Mononuclear cell (primary cell): Measurements from ENCODE around the gene KIAA0825. TPM values are rescaled to one million over a fixed set of nuclear protein-coding genes. Genes with fewer than 3 reads are reported as not detected.

Experiments used
- H3K27me3 ChIP-seq: 2 replicates; pipeline ENCODE4 v1.6.0; 2011; ENCODE audit warnings: low read length, control low read depth; ENCODE audit not compliant: insufficient read depth
- H3K4me1 ChIP-seq: 2 replicates; pipeline ENCODE4 v1.5.1; 2011; ENCODE audit warnings: mild to moderate bottlenecking, low read length, control low read depth; ENCODE audit not compliant: insufficient read depth
- H3K4me3 ChIP-seq: 2 replicates; pipeline ENCODE4 v1.5.1; 2011; ENCODE audit warnings: mild to moderate bottlenecking, low read length, moderate library complexity
- H3K9me3 ChIP-seq: 2 replicates; pipeline ENCODE4 v1.5.1; 2011; ENCODE audit warnings: low read depth, mild to moderate bottlenecking, control low read depth, low read length
- total RNA-seq: library from RNA; depleted of rRNA; stranded (reverse); fragments of >200 nt; gene quantifications from one replicate; pipeline ENCODE4 v1.2.3, GENCODE V29; 2012

KIAA0825 gene
- total RNA-seq, 1 donor = 2.5 TPM

DNA sequence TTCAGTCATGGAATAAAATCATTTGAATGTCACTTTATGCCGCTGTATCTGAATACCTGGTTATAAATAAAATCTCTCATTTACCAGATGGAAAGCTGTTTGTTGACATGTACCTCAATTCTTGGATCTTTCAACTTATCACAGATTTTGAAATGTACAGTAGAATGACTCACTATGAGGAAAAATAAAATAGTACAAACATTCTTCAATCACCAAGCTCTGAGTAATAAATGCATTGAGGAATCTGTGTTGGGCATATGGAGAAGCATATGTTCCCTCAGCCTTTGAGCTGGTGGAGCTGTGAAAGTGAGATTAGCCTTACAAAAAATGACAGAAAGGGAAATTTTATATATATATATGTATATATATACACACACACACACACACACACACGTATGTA lies 175.4 kb downstream of the KIAA0825 start:
- Histone ChIP-seq H3K4me3 (no peak overlapping the region), H3K4me1 (no peaks in the 10 kb centered on the region), H3K27me3 (no peaks in the 10 kb centered on the region), H3K9me3 (no peaks in the 10 kb centered on the region)

DNA sequence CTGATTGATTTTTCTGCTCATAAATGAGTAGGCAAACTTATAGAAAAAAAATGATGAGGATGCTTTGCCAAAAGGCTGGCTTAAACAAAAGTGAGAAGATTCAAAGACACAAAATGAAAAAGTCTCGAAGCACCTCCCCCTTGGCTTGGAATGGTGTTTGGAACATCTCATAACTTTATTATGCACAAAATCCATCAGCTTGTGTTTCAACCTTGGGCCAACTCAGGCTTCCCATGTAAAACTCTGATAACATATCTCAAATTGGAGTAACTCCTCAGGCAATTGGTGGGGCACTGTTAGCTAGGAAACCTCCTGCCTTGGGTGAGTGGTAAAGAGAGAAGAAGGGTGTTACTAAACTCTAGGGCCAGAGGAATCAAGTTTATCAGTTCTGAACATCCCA lies 176.3 kb downstream of the KIAA0825 start:
- Histone ChIP-seq H3K4me3 (no peak overlapping the region), H3K4me1 (no peaks in the 10 kb centered on the region), H3K9me3 (no peaks in the 10 kb centered on the region), H3K27me3 (no peaks in the 10 kb centered on the region)

DNA sequence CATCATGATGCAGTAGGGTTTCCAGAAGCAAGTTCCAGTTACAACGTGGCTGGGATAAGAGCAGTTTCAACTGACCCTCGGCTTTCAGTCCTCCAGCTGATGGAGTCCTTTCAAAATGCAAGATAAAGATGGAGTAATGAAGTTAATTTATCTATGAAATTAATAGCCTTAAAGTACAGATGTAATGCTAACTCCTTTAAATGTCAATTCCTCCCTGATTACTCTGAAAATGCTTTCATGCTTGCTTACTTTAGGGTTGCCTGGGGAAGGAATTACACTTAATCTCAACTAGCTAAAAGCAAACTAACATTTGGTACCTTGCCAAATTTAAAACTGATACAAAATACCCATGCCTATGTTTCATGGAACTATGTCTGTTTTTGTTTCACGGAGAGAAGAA lies 178.4 kb downstream of the KIAA0825 start:
- no peaks in the 10 kb centered on the region for H3K4me1 ChIP-seq
- H3K9me3 ChIP-seq = no peaks in the 10 kb centered on the region
- H3K4me3 ChIP-seq = no peak overlapping the region
- no peaks in the 10 kb centered on the region for H3K27me3 ChIP-seq

DNA sequence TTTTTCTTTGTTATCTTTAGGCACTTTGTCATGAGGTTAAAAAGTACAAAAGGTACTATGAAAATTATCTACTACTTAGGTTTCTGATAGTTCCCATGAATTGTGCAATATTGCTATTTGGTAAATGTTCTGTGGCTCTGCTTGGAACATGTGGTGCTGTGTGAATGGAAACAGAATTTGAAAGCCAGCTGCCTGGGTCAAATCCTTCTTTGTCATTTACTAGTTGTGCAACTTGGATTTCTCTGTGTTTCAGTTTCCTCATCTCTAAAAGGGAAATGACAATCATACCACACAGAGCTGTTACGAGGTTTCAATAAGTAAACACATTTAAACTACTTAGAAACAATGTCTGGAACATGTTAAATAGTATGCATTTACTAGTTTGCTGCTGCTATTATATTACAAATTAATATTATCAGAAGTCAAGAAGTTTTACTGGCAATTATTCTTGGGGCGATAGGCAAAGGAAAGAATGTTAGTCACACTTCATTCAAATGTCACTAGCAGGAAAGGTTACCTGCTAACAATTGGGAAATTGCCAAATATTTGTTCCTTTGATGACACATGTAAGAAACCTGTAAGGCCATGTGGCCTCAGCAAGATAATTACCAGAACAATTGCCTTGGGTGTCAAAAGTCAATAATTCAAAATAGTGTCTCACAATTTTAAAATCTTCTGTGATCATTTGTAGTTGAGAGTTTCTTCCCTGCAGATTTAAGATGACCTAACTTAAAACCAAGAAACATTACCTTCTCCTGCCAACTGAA lies 184.8 kb downstream of the KIAA0825 start:
- H3K4me1 ChIP-seq = peaks cover 19% of the 10 kb centered on the region
- H3K9me3 ChIP-seq = no peaks in the 10 kb centered on the region
- no peak overlapping the region for H3K4me3 ChIP-seq
- no peaks in the 10 kb centered on the region for H3K27me3 ChIP-seq

DNA sequence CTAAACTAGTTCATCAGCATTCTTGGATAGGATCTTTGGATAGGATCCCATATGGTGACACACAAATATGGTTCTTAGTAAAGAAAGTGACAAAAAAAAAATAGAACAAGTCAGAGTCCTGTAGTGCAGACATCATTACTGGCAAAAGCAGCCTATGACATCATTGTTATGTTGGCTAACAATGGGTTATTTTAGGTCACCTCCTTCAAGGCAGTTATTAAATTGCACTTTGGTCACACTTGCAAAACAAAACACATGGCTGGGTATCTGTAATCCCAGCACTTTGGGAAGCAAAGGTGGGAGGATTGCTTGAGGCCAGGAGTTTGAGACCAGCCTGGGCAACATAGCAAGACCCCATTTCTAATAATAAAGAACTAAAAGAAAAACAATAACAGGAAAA lies 185.9 kb downstream of the KIAA0825 start:
- H3K9me3 ChIP-seq = no peaks in the 10 kb centered on the region
- no peak overlapping the region for H3K4me3 ChIP-seq
- no peaks in the 10 kb centered on the region for H3K27me3 ChIP-seq
- peaks cover 19% of the 10 kb centered on the region for H3K4me1 ChIP-seq

DNA sequence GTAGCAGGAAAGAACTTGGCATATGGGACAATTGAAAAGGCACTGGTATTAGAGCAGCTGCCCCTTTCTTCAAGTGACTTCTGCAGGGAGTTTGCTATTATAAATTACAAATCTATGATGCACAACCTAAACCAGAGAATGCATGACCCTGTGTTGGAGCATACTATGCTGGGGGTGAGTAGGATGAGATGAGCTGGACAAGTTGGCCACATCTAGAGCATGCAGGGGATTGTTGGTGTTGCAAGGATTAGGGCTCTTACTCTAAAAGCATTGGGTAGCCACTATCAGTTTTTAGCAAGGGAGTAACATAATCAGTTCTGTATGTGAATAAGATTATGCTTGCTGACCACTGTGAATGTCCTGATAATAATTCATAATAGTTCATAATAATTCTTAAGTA lies 186.7 kb downstream of the KIAA0825 start:
- Histone ChIP-seq H3K9me3 (no peaks in the 10 kb centered on the region), H3K4me1 (peaks cover 19% of the 10 kb centered on the region), H3K4me3 (no peak overlapping the region), H3K27me3 (no peaks in the 10 kb centered on the region)

DNA sequence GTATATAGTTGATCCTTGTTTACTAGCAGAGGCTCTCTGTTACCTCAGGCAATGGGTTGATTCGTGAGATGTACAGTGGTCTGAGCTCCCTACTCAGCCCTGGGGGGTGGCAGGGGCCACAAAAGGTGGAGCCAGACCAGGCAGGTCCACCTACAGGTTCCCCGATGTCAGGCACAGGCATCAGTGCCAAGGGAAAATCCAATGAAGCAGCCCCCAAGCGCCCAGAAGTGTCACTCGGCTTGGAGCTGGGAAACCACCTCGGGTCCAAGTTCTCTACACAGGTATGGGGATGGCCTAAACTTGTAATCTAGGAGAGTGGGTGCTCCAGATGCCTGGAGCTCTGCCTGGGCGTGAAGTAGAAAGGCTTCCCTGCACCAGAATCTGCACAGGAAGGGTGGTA lies 188.8 kb downstream of the KIAA0825 start:
- no peak overlapping the region for H3K4me3 ChIP-seq
- H3K4me1 ChIP-seq = peaks cover 19% of the 10 kb centered on the region
- no peaks in the 10 kb centered on the region for H3K9me3 ChIP-seq
- no peaks in the 10 kb centered on the region for H3K27me3 ChIP-seq

DNA sequence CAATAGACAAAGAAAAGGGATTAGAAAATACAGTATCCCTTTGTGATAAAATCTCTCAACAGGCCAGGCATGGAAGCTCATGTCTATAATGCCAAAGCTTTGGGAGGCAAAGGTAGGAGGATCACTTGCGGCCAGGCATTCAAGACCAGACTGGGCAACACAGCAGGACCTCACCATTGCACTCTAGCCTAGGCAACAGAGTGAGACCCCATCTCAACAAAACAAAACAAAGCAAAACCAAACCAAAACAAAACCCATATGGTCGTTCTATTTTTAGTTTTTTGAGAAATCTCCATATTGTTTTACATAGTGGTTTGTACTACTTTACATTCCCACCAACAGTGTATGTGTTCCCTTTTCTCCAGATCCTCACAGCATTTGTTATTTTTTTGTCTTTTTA lies 193.0 kb downstream of the KIAA0825 start:
- Histone ChIP-seq H3K9me3 (no peaks in the 10 kb centered on the region), H3K4me3 (no peak overlapping the region), H3K27me3 (no peaks in the 10 kb centered on the region), H3K4me1 (peaks cover 11% of the 10 kb centered on the region)

DNA sequence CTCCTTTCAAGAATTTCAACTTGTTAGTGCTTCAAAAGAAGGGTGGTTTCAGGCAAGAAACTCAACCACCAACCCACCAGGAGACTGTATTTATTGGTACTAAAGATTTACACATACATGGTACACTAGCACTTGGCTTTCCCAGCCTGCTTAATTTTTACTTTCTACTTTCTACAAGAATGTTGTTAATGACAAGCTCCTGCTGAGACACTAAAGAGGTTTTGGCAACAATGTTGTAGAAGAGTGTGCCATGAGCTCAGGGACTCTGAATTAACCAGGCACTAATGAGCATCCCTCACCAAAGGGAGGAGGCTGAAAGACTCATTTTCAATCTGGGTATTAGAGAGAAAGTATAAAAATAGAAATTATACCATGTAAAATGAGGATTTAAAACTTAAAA lies 195.0 kb downstream of the KIAA0825 start:
- H3K9me3 ChIP-seq = no peaks in the 10 kb centered on the region
- H3K4me1 ChIP-seq = peaks cover 11% of the 10 kb centered on the region
- H3K27me3 ChIP-seq = no peaks in the 10 kb centered on the region
- no peak overlapping the region for H3K4me3 ChIP-seq

DNA sequence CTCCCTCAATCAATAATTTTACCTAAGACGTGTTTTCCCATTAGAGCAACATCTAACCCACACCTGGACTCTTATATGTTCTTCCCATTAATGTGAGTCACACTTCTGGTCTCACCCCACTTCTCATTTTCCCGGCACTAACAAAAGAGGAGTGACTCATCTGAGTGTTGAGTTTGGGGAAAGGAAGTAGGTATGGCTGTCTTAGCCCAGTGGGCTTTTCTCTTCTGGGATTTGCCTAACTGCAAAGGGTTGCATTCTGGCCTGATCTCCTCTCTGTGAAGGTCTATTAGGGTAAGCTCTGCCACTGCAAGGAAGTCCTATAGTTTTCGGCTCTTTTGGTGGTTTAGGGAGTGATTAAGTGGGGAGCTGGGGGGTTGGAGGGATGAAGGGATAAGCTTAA lies 195.6 kb downstream of the KIAA0825 start:
- Histone ChIP-seq H3K9me3 (no peaks in the 10 kb centered on the region), H3K27me3 (no peaks in the 10 kb centered on the region), H3K4me3 (no peak overlapping the region), H3K4me1 (peaks cover 11% of the 10 kb centered on the region)

DNA sequence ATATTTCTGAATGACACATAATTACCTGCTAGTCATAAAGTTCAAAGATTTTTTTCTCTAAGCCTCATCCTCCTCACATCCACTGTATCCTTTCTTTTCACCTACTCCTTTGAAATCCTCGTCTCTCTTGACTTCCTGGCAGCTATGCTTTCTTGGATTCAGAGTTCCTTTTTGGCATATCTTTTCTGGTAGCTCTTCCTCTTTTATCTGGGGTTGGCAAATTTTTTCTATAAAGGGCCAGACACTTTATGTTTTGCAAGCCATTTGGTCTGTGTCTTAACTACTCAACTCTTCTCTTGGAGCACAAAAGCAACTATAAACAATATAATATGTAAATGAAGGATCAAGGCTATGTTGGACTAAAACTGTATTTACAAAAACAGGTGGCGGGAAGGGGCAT lies 197.5 kb downstream of the KIAA0825 start:
- Histone ChIP-seq H3K4me3 (no peak overlapping the region), H3K9me3 (no peaks in the 10 kb centered on the region), H3K27me3 (no peaks in the 10 kb centered on the region), H3K4me1 (peaks cover 11% of the 10 kb centered on the region)

DNA sequence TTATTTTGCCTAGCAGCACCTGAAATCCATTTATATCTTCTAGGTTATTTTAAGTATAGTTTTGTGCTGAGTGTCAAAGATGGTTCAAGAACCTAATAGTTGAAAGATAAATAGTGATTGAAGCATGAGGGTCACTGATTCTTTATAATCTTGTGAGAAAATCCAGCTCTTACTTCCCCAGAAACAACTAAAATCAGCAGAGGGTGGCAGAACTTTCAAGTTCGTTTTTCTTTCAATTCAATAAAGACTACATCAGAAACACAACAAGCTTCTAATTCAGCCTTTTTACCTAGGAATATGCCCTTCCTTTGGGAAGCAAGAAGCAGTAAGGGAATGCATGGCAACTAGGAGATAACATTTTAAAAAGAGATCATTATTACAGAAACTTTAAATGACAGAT lies 202.6 kb downstream of the KIAA0825 start:
- H3K9me3 ChIP-seq = no peaks in the 10 kb centered on the region
- H3K4me1 ChIP-seq = peaks cover under 1% of the 10 kb centered on the region
- H3K4me3 ChIP-seq = no peak overlapping the region

DNA sequence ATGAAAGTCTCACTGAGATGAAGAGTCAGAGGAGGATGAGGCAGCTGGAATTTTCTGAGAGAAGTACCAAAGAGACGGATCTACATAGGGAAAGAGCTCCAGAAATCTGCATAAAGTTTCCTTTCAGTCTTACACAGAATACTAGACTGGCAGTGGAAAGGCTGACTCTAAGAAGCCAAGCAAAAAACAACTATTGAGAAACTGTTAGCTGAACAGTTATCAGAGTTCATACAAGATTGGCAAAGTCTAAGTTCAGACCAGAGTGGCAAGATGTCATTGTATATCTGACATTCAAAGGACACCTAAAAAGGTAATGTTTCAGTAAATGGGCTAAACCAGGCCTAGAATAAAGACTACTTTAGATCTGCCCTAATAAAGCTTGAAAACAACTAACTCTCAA lies 209.0 kb downstream of the KIAA0825 start:
- no peak overlapping the region for H3K4me3 ChIP-seq
- H3K9me3 ChIP-seq = peaks cover 6% of the 10 kb centered on the region
- H3K27me3 ChIP-seq = no peaks in the 10 kb centered on the region
- no peaks in the 10 kb centered on the region for H3K4me1 ChIP-seq

More for the DNA sequence above, 202.6 kb downstream of the KIAA0825 start:
- no peaks in the 10 kb centered on the region for H3K27me3 ChIP-seq

DNA sequence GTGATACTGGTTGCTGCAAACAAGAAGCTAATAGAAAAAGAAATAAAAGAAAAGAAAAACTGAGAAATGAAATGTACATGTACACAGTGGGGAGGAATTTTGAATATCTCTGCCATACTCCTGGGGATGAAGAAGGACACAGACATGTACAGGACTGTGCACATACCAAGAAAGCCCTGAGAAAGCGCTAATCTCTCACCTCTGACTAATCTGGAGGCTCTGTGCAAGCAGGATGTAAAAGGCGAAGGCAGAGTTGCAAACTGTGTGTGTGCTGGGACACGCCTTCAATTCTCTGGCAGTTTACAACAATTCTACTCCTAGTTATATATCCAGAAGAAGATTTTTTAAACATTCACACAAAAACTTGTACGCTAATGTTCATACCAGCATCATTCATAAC lies 211.4 kb downstream of the KIAA0825 start:
- no peaks in the 10 kb centered on the region for H3K4me1 ChIP-seq
- no peaks in the 10 kb centered on the region for H3K27me3 ChIP-seq
- H3K9me3 ChIP-seq = peaks cover 6% of the 10 kb centered on the region
- H3K4me3 ChIP-seq = no peak overlapping the region

DNA sequence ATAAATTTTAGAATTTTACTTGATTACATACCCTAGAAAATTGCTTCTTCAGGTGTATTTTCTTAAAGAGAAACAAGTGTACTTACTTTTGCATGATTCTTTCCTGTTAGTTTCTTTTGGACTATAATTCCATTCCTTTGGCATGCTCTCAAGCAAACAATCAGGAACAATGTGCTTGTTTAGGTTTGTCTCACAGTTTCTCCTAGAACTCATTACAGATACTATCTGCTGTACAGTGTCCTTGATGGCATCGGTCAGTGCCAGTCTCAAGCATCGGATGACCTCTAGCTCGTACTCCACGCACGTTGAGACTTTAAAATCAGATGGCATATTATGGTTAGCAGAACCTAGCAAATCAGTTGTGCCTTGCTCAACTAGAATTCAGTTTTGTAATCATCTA lies 214.9 kb downstream of the KIAA0825 start:
- Histone ChIP-seq H3K9me3 (no peaks in the 10 kb centered on the region), H3K27me3 (no peaks in the 10 kb centered on the region), H3K4me3 (no peak overlapping the region), H3K4me1 (no peaks in the 10 kb centered on the region)

DNA sequence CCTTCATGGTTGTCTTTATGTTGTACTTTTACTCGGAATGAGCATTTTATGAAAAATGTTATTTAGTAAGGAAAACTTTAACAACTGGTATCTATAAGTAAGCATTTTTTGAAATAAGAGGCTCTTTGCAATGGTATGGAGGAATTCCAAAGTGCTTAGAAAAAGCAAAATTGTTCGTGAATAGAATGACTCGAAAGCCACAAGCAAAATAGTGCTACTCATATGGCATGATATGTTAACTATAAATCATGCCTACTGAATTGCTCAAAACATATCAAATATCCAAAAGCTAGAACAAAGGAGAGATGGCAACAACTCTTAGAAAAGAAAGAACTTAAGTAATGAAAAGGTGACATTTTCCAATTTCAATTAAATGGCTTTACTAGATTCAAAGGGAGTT lies 216.3 kb downstream of the KIAA0825 start:
- H3K27me3 ChIP-seq = no peaks in the 10 kb centered on the region
- H3K4me1 ChIP-seq = no peaks in the 10 kb centered on the region
- no peak overlapping the region for H3K4me3 ChIP-seq
- H3K9me3 ChIP-seq = no peaks in the 10 kb centered on the region
